ENCODE data around the gene FOXA3. TPM values are rescaled to one million over a fixed set of nuclear protein-coding genes. Genes with fewer than 3 reads are reported as not detected.

The FOXA3 gene
- total and polyA plus RNA-seq, 2 experiments from 2014 or later: 11.1 to 17.5 TPM

- Histone ChIP-seq H3K4me2 (no peak overlapping the region), H3K27me3 (ENCODE audit: insufficient read depth) (no peaks in the 10 kb centered on the region), H3K36me3 (ENCODE audit: insufficient read depth) (no peaks in the 10 kb centered on the region), H3K4me1 (ENCODE audit: insufficient read depth) (peaks cover 9% of the 10 kb centered on the region; the same call in 1 of the 2 replicates), H3K27ac (ENCODE audit: low read depth) (no peak overlapping the region), H4K20me1 (replicated peaks; ENCODE audit: insufficient read depth) (no peaks in the 10 kb centered on the region; the same call in 1 of the 2 replicates), H3K79me2 (replicated peaks; ENCODE audit: insufficient read depth) (0 out of 2 replicates have a peak, but pooled peaks cover 5% of the 10 kb centered on the region), H3K9me2 (ENCODE audit: insufficient read depth) (no peaks in the 10 kb centered on the region), H2AFZ (no peak overlapping the region), H3F3A (replicated peaks; ENCODE audit: low read depth) (peaks cover 6% of the 10 kb centered on the region; the same call in 1 of the 2 replicates), H3K4me3 (no peak overlapping the region)
- no peak for TF ChIP-seq EZH2phosphoT487 (IDR thresholded peaks at IDR 0.05; ENCODE audit: unreplicated experiment)
- TF ChIP-seq CTCF (conservative IDR thresholded peaks at IDR 0.05; ENCODE audit: low read depth in 2 of 2): no peak
- no peak for TF ChIP-seq ZNF114 (CRISPR knock-in tag; IDR thresholded peaks at IDR 0.05)
- no peak for TF ChIP-seq STAT1 (IDR thresholded peaks at IDR 0.05; ENCODE audit: unreplicated experiment)
- TF ChIP-seq EZH2 (IDR thresholded peaks at IDR 0.05; ENCODE audit: low read depth, unreplicated experiment): no peak
- no peak for TF ChIP-seq ZNF462 (CRISPR knock-in tag; IDR thresholded peaks at IDR 0.05)
- TF ChIP-seq CREB1 (CRISPR knock-in tag; IDR thresholded peaks at IDR 0.05; ENCODE audit: low read depth): no peak
- no peak for TF ChIP-seq ZNF331 (CRISPR knock-in tag; IDR thresholded peaks at IDR 0.05; ENCODE audit: low read depth)
- TF ChIP-seq ETS1 (IDR thresholded peaks at IDR 0.05): no peak
- TF ChIP-seq JUNB (IDR thresholded peaks at IDR 0.05; ENCODE audit: unreplicated experiment): no peak
- TF ChIP-seq REST (IDR thresholded peaks at IDR 0.05; ENCODE audit: unreplicated experiment): no peak
- TF ChIP-seq POLR2AphosphoS5 (IDR thresholded peaks at IDR 0.05; ENCODE audit: low read depth): no peak
- H3K4me3 Mint-ChIP-seq: no peak overlapping the region
- H3K4me1 Mint-ChIP-seq: peaks cover 9% of the 10 kb centered on the region
- no peaks in the 10 kb centered on the region for H3K9me3 Mint-ChIP-seq
- peaks cover 11% of the 10 kb centered on the region for H3K27me3 Mint-ChIP-seq (ENCODE audit: insufficient read depth, low read depth, poor library complexity)
- H3K27ac Mint-ChIP-seq: no peak overlapping the region
- H3K36me3 Mint-ChIP-seq (ENCODE audit: low read depth): no peaks in the 10 kb centered on the region
- DNase-seq (ENCODE audit: low spot score) (no peak), ATAC-seq (no peak)
Measured at GRCh38 chr19:45889210-45889885, 25.2 kb downstream of the FOXA3 start.
